Measurements from ENCODE around the gene FOXP1. TPM values are rescaled to one million over a fixed set of nuclear protein-coding genes. Genes with fewer than 3 reads are reported as not detected.
A peak's percentile ranks its signal among the peaks of the same experiment; 100 is the strongest.

Gene FOXP1
- total and polyA plus RNA-seq, 9 of the 15 experiments (the other 6 are each of a cell fraction or from before 2014, with no cell fraction given), result 7.7 to 34.5 (median 13.7) TPM

DNA sequence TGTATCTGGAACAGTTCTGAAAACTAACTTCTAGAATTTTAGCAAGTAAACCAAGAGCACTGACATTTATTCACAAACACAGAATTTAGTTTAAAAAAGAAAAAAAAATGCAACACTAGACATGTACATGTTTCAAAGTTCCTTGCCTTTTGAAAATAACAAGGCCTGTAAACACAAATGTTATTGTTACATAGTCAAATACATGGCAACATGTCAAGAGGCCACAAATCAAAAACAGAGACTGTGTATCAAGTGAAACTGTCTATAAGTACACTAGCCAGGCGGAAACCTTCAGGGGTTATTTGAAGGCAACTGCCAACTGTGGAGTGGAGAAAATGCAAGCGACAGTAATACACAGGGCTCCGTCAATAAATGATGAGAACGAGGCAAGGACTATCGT, 547.6 kb downstream of the FOXP1 start:
- no peaks in the 10 kb centered on the region for H4K20me1 ChIP-seq (replicated peaks; ENCODE audit: control insufficient read depth, insufficient read depth, low read length)
- CTCF ChIA-PET (ENCODE audit: low intra/inter-chr PET ratio), result no interaction called here
- TF ChIP-seq, protein P1, sequence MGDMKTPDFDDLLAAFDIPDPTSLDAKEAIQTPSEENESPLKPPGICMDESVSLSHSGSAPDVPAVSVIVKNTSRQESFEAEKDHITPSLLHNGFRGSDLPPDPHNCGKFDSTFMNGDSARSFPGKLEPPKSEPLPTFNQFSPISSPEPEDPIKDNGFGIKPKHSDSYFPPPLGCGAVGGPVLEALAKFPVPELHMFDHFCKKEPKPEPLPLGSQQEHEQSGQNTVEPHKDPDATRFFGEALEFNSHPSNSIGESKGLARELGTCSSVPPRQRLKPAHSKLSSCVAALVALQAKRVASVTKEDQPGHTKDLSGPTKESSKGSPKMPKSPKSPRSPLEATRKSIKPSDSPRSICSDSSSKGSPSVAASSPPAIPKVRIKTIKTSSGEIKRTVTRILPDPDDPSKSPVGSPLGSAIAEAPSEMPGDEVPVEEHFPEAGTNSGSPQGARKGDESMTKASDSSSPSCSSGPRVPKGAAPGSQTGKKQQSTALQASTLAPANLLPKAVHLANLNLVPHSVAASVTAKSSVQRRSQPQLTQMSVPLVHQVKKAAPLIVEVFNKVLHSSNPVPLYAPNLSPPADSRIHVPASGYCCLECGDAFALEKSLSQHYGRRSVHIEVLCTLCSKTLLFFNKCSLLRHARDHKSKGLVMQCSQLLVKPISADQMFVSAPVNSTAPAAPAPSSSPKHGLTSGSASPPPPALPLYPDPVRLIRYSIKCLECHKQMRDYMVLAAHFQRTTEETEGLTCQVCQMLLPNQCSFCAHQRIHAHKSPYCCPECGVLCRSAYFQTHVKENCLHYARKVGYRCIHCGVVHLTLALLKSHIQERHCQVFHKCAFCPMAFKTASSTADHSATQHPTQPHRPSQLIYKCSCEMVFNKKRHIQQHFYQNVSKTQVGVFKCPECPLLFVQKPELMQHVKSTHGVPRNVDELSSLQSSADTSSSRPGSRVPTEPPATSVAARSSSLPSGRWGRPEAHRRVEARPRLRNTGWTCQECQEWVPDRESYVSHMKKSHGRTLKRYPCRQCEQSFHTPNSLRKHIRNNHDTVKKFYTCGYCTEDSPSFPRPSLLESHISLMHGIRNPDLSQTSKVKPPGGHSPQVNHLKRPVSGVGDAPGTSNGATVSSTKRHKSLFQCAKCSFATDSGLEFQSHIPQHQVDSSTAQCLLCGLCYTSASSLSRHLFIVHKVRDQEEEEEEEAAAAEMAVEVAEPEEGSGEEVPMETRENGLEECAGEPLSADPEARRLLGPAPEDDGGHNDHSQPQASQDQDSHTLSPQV (IDR thresholded peaks at IDR 0.05), result no peak
- POLR2A ChIA-PET, result interaction anchor here (0.7 to 1.0 kb wide), 2 partner anchors 12 to 232 kb away, joined by 3 read pairs; no protein-coding TSS in a partner anchor
- H3K9me3 ChIP-seq (replicated peaks; ENCODE audit: control insufficient read depth, insufficient read depth, low read depth, low read length), result no peaks in the 10 kb centered on the region
- no peak for DNase-seq (ENCODE audit: extremely low read depth in 1 of 4, low spot score in 3 of 4)
- no peaks in the 10 kb centered on the region for H3K27me3 ChIP-seq (ENCODE audit: control insufficient read depth in 2 of 2, insufficient read depth in 2 of 2, low read length in 2 of 2)
- H3K9ac ChIP-seq (ENCODE audit: insufficient read depth in 1 of 2, low read depth in 2 of 2, low read length in 2 of 2), result no peak overlapping the region
- no peak overlapping the region for H3K4me3 ChIP-seq
- peaks cover 0 to 7% of the 10 kb centered on the region in 2 experiments; a peak in 2 of 5 replicates for H3K4me1 ChIP-seq (replicated peaks in 1 of 2; ENCODE audit: control insufficient read depth in 2 of 2, insufficient read depth in 2 of 2, low read length in 2 of 2)
- H3K4me2 ChIP-seq (ENCODE audit: insufficient read depth, low read length), result no peak overlapping the region
- H3K27ac ChIP-seq (ENCODE audit: extremely low read depth, low read depth, low read length), result peak overlapping the region; percentile 36; the same call in 1 of the 3 replicates
- intact Hi-C loops (cut with micrococcal nuclease) (no loop called here), in situ Hi-C loops (cut with MboI) (no loop called here)
- ATAC-seq, result no peak
- peaks cover 57% of the 10 kb centered on the region; the same call in 2 of the 3 replicates for H3K36me3 ChIP-seq (ENCODE audit: control insufficient read depth, insufficient read depth, low read length)
- no peak overlapping the region for H2AFZ ChIP-seq (ENCODE audit: low read depth, low read length)
- no TSS peak for BruUV-seq (replicated peaks)
- no peak for FAIRE-seq
- WGBS (ENCODE audit: insufficient coverage, low coverage, missing lambda C conversion rate), result 79% methylated on average over 3 of the region's 5 CpGs
- no peaks in the 10 kb centered on the region for H3K79me2 ChIP-seq (ENCODE audit: control insufficient read depth, insufficient read depth, low read length)
- H3K9me1 ChIP-seq (ENCODE audit: control insufficient read depth, insufficient read depth, low read length), result no peaks in the 10 kb centered on the region
